Measurements from ENCODE around the gene PPARA.

DNA sequence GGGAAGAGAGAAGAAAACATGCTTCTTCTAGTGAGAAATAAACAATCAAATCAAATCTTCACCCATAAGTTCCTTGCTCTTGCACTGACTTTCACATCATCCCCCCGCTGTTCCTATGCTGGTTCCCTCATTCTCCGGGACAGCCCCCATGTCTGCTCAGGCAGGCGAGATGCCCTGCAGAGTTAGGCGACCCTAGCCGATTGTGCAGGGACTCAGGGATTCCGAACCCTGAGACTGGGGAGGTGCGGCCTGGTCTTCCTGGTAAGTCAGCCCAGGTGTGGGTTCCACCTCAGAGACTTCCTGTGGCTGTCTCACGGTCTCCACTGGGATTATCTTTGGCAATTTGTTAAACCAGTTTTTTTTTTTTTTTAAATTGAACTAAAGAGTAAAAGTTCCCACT lies 124.1 kb downstream of the PPARA start:
- TF ChIP-seq, protein P1, sequence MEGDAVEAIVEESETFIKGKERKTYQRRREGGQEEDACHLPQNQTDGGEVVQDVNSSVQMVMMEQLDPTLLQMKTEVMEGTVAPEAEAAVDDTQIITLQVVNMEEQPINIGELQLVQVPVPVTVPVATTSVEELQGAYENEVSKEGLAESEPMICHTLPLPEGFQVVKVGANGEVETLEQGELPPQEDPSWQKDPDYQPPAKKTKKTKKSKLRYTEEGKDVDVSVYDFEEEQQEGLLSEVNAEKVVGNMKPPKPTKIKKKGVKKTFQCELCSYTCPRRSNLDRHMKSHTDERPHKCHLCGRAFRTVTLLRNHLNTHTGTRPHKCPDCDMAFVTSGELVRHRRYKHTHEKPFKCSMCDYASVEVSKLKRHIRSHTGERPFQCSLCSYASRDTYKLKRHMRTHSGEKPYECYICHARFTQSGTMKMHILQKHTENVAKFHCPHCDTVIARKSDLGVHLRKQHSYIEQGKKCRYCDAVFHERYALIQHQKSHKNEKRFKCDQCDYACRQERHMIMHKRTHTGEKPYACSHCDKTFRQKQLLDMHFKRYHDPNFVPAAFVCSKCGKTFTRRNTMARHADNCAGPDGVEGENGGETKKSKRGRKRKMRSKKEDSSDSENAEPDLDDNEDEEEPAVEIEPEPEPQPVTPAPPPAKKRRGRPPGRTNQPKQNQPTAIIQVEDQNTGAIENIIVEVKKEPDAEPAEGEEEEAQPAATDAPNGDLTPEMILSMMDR (IDR thresholded peaks at IDR 0.05; ENCODE audit: insufficient read depth, low read depth, low read length), result no peak
- TF ChIP-seq EZH2 (IDR thresholded peaks at IDR 0.05; ENCODE audit: insufficient read depth, low read length), result no peak

Measured in astrocyte (in vitro differentiated cells and primary cell).